GM18951 (cell line): Measurements from ENCODE around the gene S100A13.

Experiments
- POLR2A ChIP-seq: IDR thresholded peaks from 4 replicates; pipeline ENCODE4 v1.6.1; 2011; ENCODE audit warnings: mild to moderate bottlenecking; ENCODE audit not compliant: insufficient read length, insufficient read depth; ENCODE audit errors: extremely low read depth
- in situ Hi-C: fragments of 300-500 bp; cut with MboI; formaldehyde crosslinking; loops from one replicate; pipeline ENCODE4 v1.12.0; 2022; ENCODE audit warnings: low sequenced_read_pairs, mixed read lengths, inconsistent platforms; ENCODE audit not compliant: unreplicated experiment

The S100A13 gene

DNA sequence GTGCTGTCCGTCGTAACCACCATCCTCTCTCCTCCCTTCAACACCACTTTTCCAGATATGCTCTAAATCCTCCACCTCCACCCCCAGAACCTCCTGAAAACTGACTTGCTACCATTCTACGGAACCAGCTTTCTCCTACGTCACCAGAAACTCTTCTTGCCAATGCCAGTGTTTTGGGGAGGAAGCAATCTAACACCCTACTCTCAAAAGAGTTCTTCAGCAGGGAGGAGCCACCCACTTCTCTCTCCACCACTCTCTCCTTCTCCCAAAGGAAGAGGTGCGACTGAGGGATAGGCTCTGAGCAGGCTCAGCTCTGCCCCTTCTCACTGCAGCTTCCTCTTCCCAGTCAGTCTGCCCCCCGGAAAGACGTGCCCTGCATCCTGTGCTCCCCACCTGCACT, 55.6 kb downstream of the S100A13 start:
- TF ChIP-seq POLR2A = no peak
- in situ Hi-C loops = no loop called here

DNA sequence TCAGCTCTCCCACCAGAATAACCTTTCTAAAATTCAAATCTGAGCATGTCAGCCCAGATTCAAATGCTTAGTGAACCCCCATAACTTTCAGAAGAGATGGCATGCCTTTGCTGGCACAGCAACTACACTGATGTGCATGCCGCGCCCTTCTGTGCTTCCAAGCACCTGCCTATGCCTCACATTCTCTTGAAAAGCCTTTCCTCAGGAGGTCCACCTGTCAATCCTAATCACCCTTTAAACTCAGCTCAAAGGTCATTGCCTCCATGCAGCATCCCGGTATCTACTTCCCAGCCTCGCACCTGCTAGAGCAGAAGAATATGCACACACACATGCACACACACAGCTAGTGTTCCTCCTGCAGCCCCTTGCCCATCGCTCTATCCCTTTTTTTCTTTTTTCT, 56.4 kb downstream of the S100A13 start:
- in situ Hi-C loops = no loop called here
- TF ChIP-seq POLR2A = no peak

DNA sequence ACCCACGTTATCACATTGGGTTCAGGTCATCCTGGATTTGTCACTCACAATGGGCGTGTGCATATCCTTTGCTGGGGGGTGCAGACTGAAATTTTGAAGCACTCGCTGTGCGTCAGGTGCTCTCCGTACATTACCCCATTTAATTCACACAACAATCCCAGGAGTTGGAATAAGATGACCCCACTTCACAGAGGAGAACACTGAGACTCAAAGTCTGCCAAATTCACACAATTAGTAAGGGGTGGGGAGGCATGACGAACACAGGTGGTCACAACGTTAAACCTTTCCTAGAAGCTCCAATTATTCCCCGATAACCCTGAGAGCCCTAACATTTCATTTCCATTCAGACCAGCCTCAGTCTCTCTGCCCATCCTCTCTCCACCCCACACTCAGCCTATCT, 57.8 kb downstream of the S100A13 start:
- no peak for TF ChIP-seq POLR2A
- in situ Hi-C loops = no loop called here
